GM12874 (cell line): ENCODE measurements around the gene RASL10A.

Source experiments
- TF ChIP-seq, protein P1 (sequence below): IDR thresholded peaks from 2 replicates; pipeline ENCODE4 v1.5.1; 2011; ENCODE audit warnings: low read depth, mild to moderate bottlenecking, control low read depth, low read length, moderate library complexity; ENCODE audit not compliant: insufficient read depth

RASL10A gene

DNA sequence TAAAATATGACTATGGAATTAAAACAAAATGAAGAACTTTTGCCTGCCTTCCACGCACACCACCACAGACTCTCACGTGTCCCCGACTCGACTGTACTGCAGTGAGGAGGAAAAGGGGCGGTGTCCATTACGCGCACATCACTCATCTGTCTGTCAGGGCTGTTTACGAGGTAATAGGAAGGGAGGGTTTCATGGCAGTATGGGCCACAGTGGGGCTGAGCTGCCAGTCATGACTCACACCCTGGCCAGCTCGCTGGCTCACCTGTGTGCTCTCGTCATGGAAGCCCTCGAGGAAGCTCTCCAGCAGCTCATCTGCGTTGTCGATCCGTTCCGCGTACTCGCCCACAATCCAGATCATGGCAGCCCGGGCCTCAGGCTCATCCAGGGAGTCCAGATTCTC is 33.5 kb upstream of the RASL10A start:
- TF ChIP-seq, protein P1, sequence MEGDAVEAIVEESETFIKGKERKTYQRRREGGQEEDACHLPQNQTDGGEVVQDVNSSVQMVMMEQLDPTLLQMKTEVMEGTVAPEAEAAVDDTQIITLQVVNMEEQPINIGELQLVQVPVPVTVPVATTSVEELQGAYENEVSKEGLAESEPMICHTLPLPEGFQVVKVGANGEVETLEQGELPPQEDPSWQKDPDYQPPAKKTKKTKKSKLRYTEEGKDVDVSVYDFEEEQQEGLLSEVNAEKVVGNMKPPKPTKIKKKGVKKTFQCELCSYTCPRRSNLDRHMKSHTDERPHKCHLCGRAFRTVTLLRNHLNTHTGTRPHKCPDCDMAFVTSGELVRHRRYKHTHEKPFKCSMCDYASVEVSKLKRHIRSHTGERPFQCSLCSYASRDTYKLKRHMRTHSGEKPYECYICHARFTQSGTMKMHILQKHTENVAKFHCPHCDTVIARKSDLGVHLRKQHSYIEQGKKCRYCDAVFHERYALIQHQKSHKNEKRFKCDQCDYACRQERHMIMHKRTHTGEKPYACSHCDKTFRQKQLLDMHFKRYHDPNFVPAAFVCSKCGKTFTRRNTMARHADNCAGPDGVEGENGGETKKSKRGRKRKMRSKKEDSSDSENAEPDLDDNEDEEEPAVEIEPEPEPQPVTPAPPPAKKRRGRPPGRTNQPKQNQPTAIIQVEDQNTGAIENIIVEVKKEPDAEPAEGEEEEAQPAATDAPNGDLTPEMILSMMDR = no peak

DNA sequence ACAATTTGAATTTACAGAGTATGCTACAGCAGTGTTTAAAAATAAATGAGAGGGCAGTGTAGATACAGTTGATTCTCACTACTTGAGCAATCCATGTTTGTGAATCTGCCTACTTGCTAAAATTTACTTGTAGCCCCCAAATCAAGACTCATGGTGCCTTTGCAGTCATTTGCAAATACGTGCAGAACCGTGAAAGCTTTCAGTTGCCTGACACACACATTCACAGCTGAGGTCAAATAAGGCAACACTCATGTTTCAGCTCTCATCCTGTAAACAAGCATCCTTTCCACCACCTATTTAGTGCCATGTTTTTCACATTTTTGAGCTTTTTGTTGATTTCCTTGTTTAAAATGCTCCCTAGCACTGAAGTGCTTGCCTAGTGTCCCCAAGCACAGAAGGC is 32.5 kb upstream of the RASL10A start:
- TF ChIP-seq, protein P1 = no peak

DNA sequence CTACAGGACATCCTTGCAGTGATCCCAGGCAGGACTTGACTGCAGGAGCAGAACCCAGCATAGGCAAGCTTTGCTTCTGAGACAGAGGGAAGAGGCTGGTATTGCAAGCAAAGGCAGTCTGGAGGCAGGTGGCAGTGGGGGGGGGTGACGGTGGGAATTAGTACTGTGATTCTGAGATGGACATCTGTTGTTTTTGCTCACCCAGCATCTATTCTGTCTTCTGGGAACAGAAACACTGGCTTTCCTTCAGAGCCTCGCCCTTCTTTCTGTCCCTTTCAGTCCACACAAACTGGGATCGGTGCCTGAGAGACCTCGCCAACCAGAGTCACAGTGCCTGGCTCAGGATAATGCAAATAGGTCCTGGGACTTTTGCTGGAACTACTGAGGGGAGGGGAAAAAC is 31.2 kb upstream of the RASL10A start:
- TF ChIP-seq, protein P1 = no peak

DNA sequence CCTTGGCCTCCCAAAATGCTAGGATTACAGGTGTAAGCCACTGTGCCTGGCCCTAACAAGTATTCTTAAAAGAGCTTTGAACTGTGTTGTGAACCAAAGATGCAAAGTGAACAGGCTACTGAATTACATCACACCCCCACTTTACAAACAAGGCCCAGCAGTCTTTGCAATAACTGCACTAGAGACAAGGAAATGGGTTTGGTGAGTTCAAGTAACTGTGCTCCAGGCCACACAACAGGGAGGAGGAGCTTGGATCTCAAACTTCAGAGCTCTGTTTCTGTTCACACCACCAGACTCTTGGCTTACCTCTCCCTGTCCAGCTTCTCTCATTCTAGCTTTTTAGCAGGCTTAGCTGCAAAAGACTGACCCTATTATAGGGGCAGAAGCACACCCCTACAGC is 30.4 kb upstream of the RASL10A start:
- TF ChIP-seq, protein P1 = no peak

DNA sequence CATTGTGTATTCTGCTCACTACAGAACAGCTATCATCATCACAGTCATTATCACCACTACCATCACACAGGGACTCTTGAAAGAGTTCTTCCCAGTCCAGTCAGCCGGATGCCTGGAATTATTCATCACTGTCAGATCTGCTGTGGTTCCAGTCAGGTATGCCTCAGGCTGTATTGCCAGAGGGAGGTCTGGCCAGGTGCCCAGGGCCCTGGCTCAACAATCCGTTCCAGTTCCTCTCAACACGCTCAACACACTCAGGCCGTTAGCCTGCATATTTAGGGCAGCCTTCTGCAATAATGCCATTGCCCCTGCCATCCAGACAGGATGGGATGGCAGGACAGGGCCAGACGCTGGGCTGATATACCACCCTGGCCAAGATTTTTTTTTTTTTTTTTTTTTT is 28.6 kb upstream of the RASL10A start:
- TF ChIP-seq, protein P1 = no peak

DNA sequence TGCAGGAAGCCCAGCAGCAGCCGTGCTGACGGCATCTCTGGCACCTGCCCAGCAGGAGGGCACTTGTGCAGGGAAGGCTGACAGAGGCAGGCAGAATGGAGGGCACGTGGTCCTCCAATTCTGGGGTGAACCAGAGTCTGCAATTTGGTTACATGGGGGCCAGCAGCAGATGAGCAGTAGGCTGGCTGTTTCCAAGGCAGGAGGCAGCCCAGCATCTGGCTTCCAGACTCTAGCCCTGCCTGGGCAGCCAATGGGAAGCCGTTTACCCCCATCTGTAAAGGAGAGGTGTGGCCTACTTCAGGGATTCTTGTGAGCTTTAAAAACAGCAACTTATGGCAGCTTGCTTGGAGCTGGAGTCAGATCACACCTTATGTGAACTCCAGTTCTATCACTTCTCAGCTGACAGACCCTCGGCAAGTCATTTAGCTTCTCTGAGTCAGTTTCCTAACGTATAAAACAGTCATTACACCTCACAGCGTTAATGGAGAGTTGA is 27.9 kb upstream of the RASL10A start:
- TF ChIP-seq, protein P1 = no peak

DNA sequence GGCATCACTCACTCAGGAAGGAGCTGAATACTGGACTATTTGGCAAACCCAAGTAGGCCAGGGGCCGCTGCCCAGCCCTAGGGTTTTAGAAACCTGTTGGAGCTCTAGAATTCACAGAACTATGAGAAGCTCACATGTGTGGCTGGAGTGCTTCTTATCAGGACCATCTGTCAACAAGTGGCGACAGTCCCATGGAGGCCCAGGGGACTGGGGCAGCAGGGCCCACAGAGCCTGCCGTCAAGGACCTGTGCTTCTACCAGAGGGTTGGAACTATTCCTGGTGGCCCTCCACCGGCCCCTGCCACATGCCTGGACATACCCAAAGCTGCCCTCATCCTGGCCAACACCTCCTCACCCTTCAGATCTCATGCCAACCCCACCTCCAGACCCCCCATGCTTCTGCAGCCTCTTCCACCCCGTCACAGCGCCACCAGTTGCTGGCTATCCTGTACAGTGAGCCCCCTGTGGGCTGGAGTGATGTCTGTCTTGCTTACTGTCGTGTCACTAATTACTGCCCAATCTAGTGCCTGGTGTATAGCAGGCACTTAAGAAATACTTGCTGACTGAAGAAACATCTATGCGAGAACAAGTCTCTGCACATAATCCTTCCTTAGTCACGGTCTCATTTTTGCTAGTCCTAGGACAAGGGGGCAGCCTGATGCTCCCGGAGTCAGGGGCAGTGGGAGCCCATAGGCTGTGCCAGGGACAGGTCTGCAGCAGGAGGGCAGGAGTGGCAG is 27.2 kb upstream of the RASL10A start:
- TF ChIP-seq, protein P1 = no peak

DNA sequence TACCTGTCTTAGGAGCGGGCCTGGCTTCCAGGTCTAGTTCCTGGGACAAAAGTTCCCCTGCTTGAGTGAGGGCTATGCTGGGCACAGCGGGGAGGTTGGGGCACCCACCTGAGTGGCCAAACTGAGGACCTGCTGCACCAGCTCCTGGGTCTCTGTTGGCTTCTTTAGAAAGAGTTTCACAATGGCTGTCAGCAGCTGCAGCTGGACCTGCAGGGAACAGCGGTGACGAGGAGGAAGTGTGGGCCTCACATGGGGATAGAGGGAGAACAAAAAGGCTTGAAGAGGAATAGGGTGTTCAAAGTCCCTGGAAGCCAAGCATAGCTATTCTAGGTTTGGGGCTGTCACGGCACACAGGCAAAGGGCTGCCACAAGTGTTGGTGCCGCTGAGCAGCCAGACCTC is 26.7 kb upstream of the RASL10A start:
- TF ChIP-seq, protein P1 = no peak
